ENCODE measurements around the gene EPHB1.
"Not testable (repeated sequence)": the region's sequence is repeated elsewhere in the genome, so short reads cannot be mapped to it uniquely, and the experiment has no call there.

EPHB1 gene

GRCh38 chr3:135034891-135035440 is 239.9 kb downstream of the EPHB1 start:
- TF ChIP-seq CTCF (IDR thresholded peaks at IDR 0.05; ENCODE audit: borderline replicate concordance, control extremely low read depth, extremely low read depth, insufficient read depth, missing control alignments) = no peak
- no peak for DNase-seq (ENCODE audit: low spot score)
- in situ Hi-C loops (cut with MboI; ENCODE audit: low sequenced_read_pairs, unreplicated experiment) = no loop called here

- no peak for DNase-seq (ENCODE audit: low spot score)
- in situ Hi-C loops (cut with MboI; ENCODE audit: low sequenced_read_pairs, unreplicated experiment) = no loop called here
- no peak for TF ChIP-seq CTCF (IDR thresholded peaks at IDR 0.05; ENCODE audit: borderline replicate concordance, control extremely low read depth, extremely low read depth, insufficient read depth, missing control alignments)
Observed at GRCh38 chr3:135038186-135038585, 243.1 kb downstream of the EPHB1 start.

GRCh38 chr3:135039536-135039935 is 244.5 kb downstream of the EPHB1 start:
- DNase-seq (ENCODE audit: low spot score); in situ Hi-C loops (cut with MboI; ENCODE audit: low sequenced_read_pairs, unreplicated experiment): not testable (repeated sequence)

GRCh38 chr3:135040321-135041240 is 245.5 kb downstream of the EPHB1 start:
- in situ Hi-C loops (cut with MboI; ENCODE audit: low sequenced_read_pairs, unreplicated experiment) = no loop called here
- no peak for TF ChIP-seq CTCF (IDR thresholded peaks at IDR 0.05; ENCODE audit: borderline replicate concordance, control extremely low read depth, extremely low read depth, insufficient read depth, missing control alignments)
- no peak for DNase-seq (ENCODE audit: low spot score)

- DNase-seq (ENCODE audit: low spot score) = no peak
- TF ChIP-seq CTCF (IDR thresholded peaks at IDR 0.05; ENCODE audit: borderline replicate concordance, control extremely low read depth, extremely low read depth, insufficient read depth, missing control alignments) = no peak
- in situ Hi-C loops (cut with MboI; ENCODE audit: low sequenced_read_pairs, unreplicated experiment) = no loop called here
Observed at GRCh38 chr3:135041601-135042000, 246.5 kb downstream of the EPHB1 start.

GRCh38 chr3:135047061-135047460 is 252.0 kb downstream of the EPHB1 start:
- in situ Hi-C loops (cut with MboI; ENCODE audit: low sequenced_read_pairs, unreplicated experiment) = no loop called here
- DNase-seq (ENCODE audit: low spot score) = no peak
- TF ChIP-seq CTCF (IDR thresholded peaks at IDR 0.05; ENCODE audit: borderline replicate concordance, control extremely low read depth, extremely low read depth, insufficient read depth, missing control alignments) = no peak

- no peak for TF ChIP-seq CTCF (IDR thresholded peaks at IDR 0.05; ENCODE audit: borderline replicate concordance, control extremely low read depth, extremely low read depth, insufficient read depth, missing control alignments)
- DNase-seq (ENCODE audit: low spot score) = no peak
- in situ Hi-C loops (cut with MboI; ENCODE audit: low sequenced_read_pairs, unreplicated experiment) = no loop called here
Observed at GRCh38 chr3:135050536-135050935, 255.5 kb downstream of the EPHB1 start.

Measured in GM13976 (cell line).